Osteocyte (in vitro differentiated cells): ENCODE measurements around the gene SPINK6. TPM values are rescaled to one million over a fixed set of nuclear protein-coding genes. Genes with fewer than 3 reads are reported as not detected.

Experiments used
- DNase-seq: peaks from one replicate; pipeline ENCODE4 v3.0.0; 2021; ENCODE audit warnings: mixed read lengths; ENCODE audit not compliant: unreplicated experiment; ENCODE audit errors: extremely low spot score
- H3K27ac Mint-ChIP-seq: one replicate; pipeline ENCODE4 v1.8.0; 2021; ENCODE audit warnings: mild to moderate bottlenecking, mixed read lengths; ENCODE audit not compliant: unreplicated experiment
- H3K27me3 Mint-ChIP-seq: one replicate; pipeline ENCODE4 v1.8.0; 2021; ENCODE audit warnings: mixed read lengths; ENCODE audit not compliant: unreplicated experiment
- H3K36me3 Mint-ChIP-seq: one replicate; pipeline ENCODE4 v1.8.0; 2021; ENCODE audit warnings: mixed read lengths; ENCODE audit not compliant: unreplicated experiment
- H3K4me1 Mint-ChIP-seq: one replicate; pipeline ENCODE4 v1.8.0; 2021; ENCODE audit warnings: mixed read lengths; ENCODE audit not compliant: unreplicated experiment
- H3K4me3 Mint-ChIP-seq: one replicate; pipeline ENCODE4 v1.8.0; 2021; ENCODE audit warnings: mild to moderate bottlenecking, moderate library complexity, mixed read lengths; ENCODE audit not compliant: unreplicated experiment
- H3K9me3 Mint-ChIP-seq: one replicate; pipeline ENCODE4 v1.8.0; 2021; ENCODE audit warnings: mixed read lengths; ENCODE audit not compliant: unreplicated experiment
- CTCF ChIP-seq: fragments of 200-600 bp; sonication (generic); IDR thresholded peaks from 2 replicates; pipeline ENCODE4 v1.5.0; 2021; ENCODE audit warnings: antibody characterized with exemption, mild to moderate bottlenecking, moderate library complexity
- total RNA-seq: library from RNA; stranded (reverse); gene quantifications from 2 replicates; pipeline ENCODE4 v1.2.1, GENCODE V29; 2021

Gene SPINK6
- total RNA-seq, 1 donor from 2014 or later = not detected

GRCh38 chr5:148237785-148238417 lies 35.1 kb downstream of the SPINK6 start:
- no peak for DNase-seq
- TF ChIP-seq CTCF = no peak
- no peak overlapping the region for H3K4me3 Mint-ChIP-seq
- no peaks in the 10 kb centered on the region for H3K36me3 Mint-ChIP-seq
- H3K27ac Mint-ChIP-seq = no peak overlapping the region
- H3K27me3 Mint-ChIP-seq = peaks cover 11% of the 10 kb centered on the region
- no peaks in the 10 kb centered on the region for H3K4me1 Mint-ChIP-seq
- H3K9me3 Mint-ChIP-seq = no peaks in the 10 kb centered on the region

- Mint-ChIP-seq H3K27ac (no peak within 1 kb of the TSS), H3K9me3 (no peaks in the 10 kb centered on the region), H3K36me3 (no peaks in the 10 kb centered on the region), H3K27me3 (peaks cover 11% of the 10 kb centered on the region), H3K4me1 (no peaks in the 10 kb centered on the region), H3K4me3 (no peak within 1 kb of the TSS)
- TF ChIP-seq CTCF = no peak
- DNase-seq = no peak
Measured at GRCh38 chr5:148238418-148238794, 35.6 kb downstream of the SPINK6 start, which contains the start of gene MARCOL. TSS of gene MARCOL (plus strand) at chr5:148238525. CDS start at chr5:148238598, 73 bp downstream.

- Mint-ChIP-seq H3K36me3 (no peaks in the 10 kb centered on the region), H3K4me1 (no peaks in the 10 kb centered on the region), H3K27me3 (no peaks in the 10 kb centered on the region), H3K9me3 (no peaks in the 10 kb centered on the region), H3K4me3 (no peak overlapping the region), H3K27ac (no peak overlapping the region)
- DNase-seq = no peak
- no peak for TF ChIP-seq CTCF
Measured at GRCh38 chr5:148248894-148249293, 46.1 kb downstream of the SPINK6 start.

- Mint-ChIP-seq H3K27me3 (no peaks in the 10 kb centered on the region), H3K4me1 (no peaks in the 10 kb centered on the region), H3K9me3 (peaks cover 22% of the 10 kb centered on the region), H3K27ac (no peak overlapping the region), H3K36me3 (no peaks in the 10 kb centered on the region), H3K4me3 (no peak overlapping the region)
- no peak for DNase-seq
- TF ChIP-seq CTCF = no peak
Measured at GRCh38 chr5:148255456-148255855, 52.6 kb downstream of the SPINK6 start.

- Mint-ChIP-seq H3K27ac (no peak overlapping the region), H3K9me3 (peaks cover 22% of the 10 kb centered on the region), H3K27me3 (no peaks in the 10 kb centered on the region), H3K4me1 (no peaks in the 10 kb centered on the region), H3K36me3 (no peaks in the 10 kb centered on the region), H3K4me3 (no peak overlapping the region)
- no peak for TF ChIP-seq CTCF
- DNase-seq = no peak
Measured at GRCh38 chr5:148259288-148259687, 56.4 kb downstream of the SPINK6 start.
